K562 (cell line): ENCODE data around the gene FAM81B. TPM values are rescaled to one million over a fixed set of nuclear protein-coding genes. Genes with fewer than 3 reads are reported as not detected.

Source experiments
- ATAC-seq: fragments of 200-7000 bp; cut with Tn5 transposase; 3 replicates; pipeline ENCODE4 v1.9.1; 2020; ENCODE audit warnings: moderate library complexity
- BruUV-seq: library from RNA; stranded (reverse); fragments of 400-500 nt; replicated peaks from 2 replicates; lab custom pipeline; 2021; lab: Mats Ljungman, UMichigan
- CTCF ChIA-PET: fragments of 300-600 bp; formaldehyde crosslinking; extraction: SDS; loops from one replicate; lab custom pipeline; 2021; ENCODE audit warnings: low intra/inter-chr PET ratio; lab: Yijun Ruan, JAX
- POLR2A ChIA-PET: fragments of 300-600, 350-650 bp; sonication (Branson Sonifier 250); formaldehyde crosslinking; extraction: SDS; loops from one replicate; lab custom pipeline; 2021; ENCODE audit warnings: antibody characterized with exemption, inconsistent platforms; lab: Yijun Ruan, JAX
- DNase-seq, 4 experiments: peaks; one replicate each; pipeline versions ENCODE4 v3.0.0 to v3.0.0-alpha.2; 2011 to 2018; ENCODE audit warnings: low spot score in 3 of 4, mixed read lengths in 3 of 4; ENCODE audit errors: extremely low read depth in 1 of 4
- FAIRE-seq: peaks from 2 replicates; lab custom pipeline; 2011; peaks lifted over from hg19 to GRCh38; lab: Jason Lieb, UNC
- H2AFZ ChIP-seq: 2 replicates; pipeline ENCODE4 v1.6.0; 2011; ENCODE audit warnings: low read depth, low read length, control low read depth, inconsistent platforms
- H3K27ac ChIP-seq: fragments of 200-600 bp; 3 replicates; pipeline ENCODE4 v1.8.0; 2011; ENCODE audit warnings: low read depth, mild to moderate bottlenecking, control low read depth, inconsistent platforms, low read length, moderate library complexity, mixed read lengths; ENCODE audit errors: extremely low read depth
- H3K27me3 ChIP-seq, 2 experiments: fragments of 300-600 bp in 1 of 2; 2 replicates in 1 of 2; 3 replicates in 1 of 2; pipeline versions ENCODE4 v1.6.0 to v1.8.0; 2011; ENCODE audit warnings: inconsistent platforms in 2 of 2, low read length in 2 of 2, mild to moderate bottlenecking in 1 of 2, mixed read lengths in 1 of 2, moderate library complexity in 1 of 2; ENCODE audit not compliant: control insufficient read depth in 2 of 2, insufficient read depth in 2 of 2
- H3K36me3 ChIP-seq: fragments of 300-600 bp; 3 replicates; pipeline ENCODE4 v1.8.0; 2011; ENCODE audit warnings: mild to moderate bottlenecking, low read length, inconsistent platforms; ENCODE audit not compliant: control insufficient read depth, insufficient read depth
- H3K4me1 ChIP-seq, 2 experiments: fragments of 200-600 bp in 1 of 2; replicated peaks in 1 of 2; 2 replicates in 1 of 2; 3 replicates in 1 of 2; pipeline versions ENCODE4 v1.5.1 to v1.8.0; 2011; ENCODE audit warnings: inconsistent platforms in 2 of 2, low read length in 2 of 2, mild to moderate bottlenecking in 1 of 2, mixed read lengths in 1 of 2, moderate library complexity in 1 of 2; ENCODE audit not compliant: control insufficient read depth in 2 of 2, insufficient read depth in 2 of 2
- H3K4me2 ChIP-seq: 2 replicates; pipeline ENCODE4 v1.6.1; 2011; ENCODE audit warnings: low read length, control low read depth, inconsistent platforms, mixed read lengths; ENCODE audit not compliant: insufficient read depth
- H3K4me3 ChIP-seq: fragments of 200-600 bp; sonication (generic), shearing (Covaris generic); 2 replicates; pipeline ENCODE4 v1.5.1; 2016; ENCODE audit warnings: control low read depth, inconsistent platforms
- H3K79me2 ChIP-seq: fragments of 200-600 bp; 3 replicates; pipeline ENCODE4 v1.8.0; 2011; ENCODE audit warnings: low read length, inconsistent platforms; ENCODE audit not compliant: control insufficient read depth, insufficient read depth
- H3K9ac ChIP-seq, 2 experiments: 2 replicates each; pipeline versions ENCODE4 v1.6.0 to v1.6.1; 2011; ENCODE audit warnings: low read depth in 2 of 2, low read length in 2 of 2, control low read depth in 1 of 2, inconsistent platforms in 1 of 2, mild to moderate bottlenecking in 1 of 2, mixed read lengths in 1 of 2; ENCODE audit not compliant: insufficient read depth in 1 of 2
- H3K9me1 ChIP-seq: one replicate; pipeline ENCODE4 v1.6.0; 2011; ENCODE audit warnings: inconsistent platforms, mild to moderate bottlenecking, low read length, moderate library complexity; ENCODE audit not compliant: control insufficient read depth, insufficient read depth
- H3K9me3 ChIP-seq: replicated peaks from 2 replicates; pipeline ENCODE4 v1.5.1; 2011; ENCODE audit warnings: low read depth, low read length, inconsistent platforms; ENCODE audit not compliant: control insufficient read depth, insufficient read depth
- H4K20me1 ChIP-seq: replicated peaks from 2 replicates; pipeline ENCODE4 v1.6.1; 2011; ENCODE audit warnings: low read length, inconsistent platforms, mixed read lengths; ENCODE audit not compliant: control insufficient read depth, insufficient read depth
- ATF6 ChIP-seq: sonication (generic); formaldehyde crosslinking; IDR thresholded peaks from 2 replicates; pipeline ENCODE4 v1.4.0; 2020; ENCODE audit warnings: mild to moderate bottlenecking, missing genetic modification reagents
- BCOR ChIP-seq: fragments of 450-650 bp; IDR thresholded peaks from 2 replicates; pipeline ENCODE4 v1.6.1; 2016
- CTCF ChIP-seq, 3 experiments: IDR thresholded peaks in 2 of 3; conservative IDR thresholded peaks in 1 of 3; 2 replicates each; pipeline ENCODE4 v1.5.1; 2011 to 2012; ENCODE audit warnings: low read length in 3 of 3, mild to moderate bottlenecking in 3 of 3, control low read depth in 2 of 3, improper control_type of control experiment in 1 of 3, inconsistent platforms in 1 of 3, low read depth in 1 of 3, mixed read lengths in 1 of 3, moderate library complexity in 1 of 3; ENCODE audit not compliant: insufficient read depth in 2 of 3
- GABPA ChIP-seq: fragments of 200-800 bp; sonication (Bioruptor generic); conservative IDR thresholded peaks from 2 replicates; pipeline ENCODE4 v1.6.1; 2016; ENCODE audit warnings: low read depth, missing genetic modification characterization, missing compliant biosample characterization
- GABPB2 ChIP-seq: fragments of 250-450 bp; sonication (Bioruptor Pico); conservative IDR thresholded peaks from 2 replicates; pipeline ENCODE4 v1.5.1; 2021; ENCODE audit warnings: mild to moderate bottlenecking
- HDAC8 ChIP-seq: fragments of 450-650 bp; IDR thresholded peaks from 2 replicates; pipeline ENCODE4 v1.6.1; 2016; ENCODE audit warnings: mild to moderate bottlenecking, missing genetic modification characterization, moderate library complexity, missing compliant biosample characterization
- KDM1A ChIP-seq, 2 experiments: fragments of 450-650 bp; IDR thresholded peaks; 2 replicates each; pipeline ENCODE4 v1.6.1; 2016; ENCODE audit warnings: mild to moderate bottlenecking in 2 of 2
- MNT ChIP-seq, 2 experiments: fragments of 450-650 bp; conservative IDR thresholded peaks; 2 replicates each; pipeline ENCODE4 v1.6.1; 2017; ENCODE audit warnings: mild to moderate bottlenecking in 2 of 2, moderate library complexity in 2 of 2
- NBN ChIP-seq: fragments of 450-650 bp; IDR thresholded peaks from 2 replicates; pipeline ENCODE4 v1.6.1; 2016; ENCODE audit warnings: low read depth, mild to moderate bottlenecking
- SPI1 ChIP-seq: IDR thresholded peaks from 2 replicates; pipeline ENCODE4 v1.6.1; 2011; ENCODE audit warnings: low read depth, low read length, control low read depth, borderline replicate concordance
- ZC3H4 ChIP-seq: sonication (generic); formaldehyde crosslinking; IDR thresholded peaks from 2 replicates; pipeline ENCODE4 v1.9.0; 2021; ENCODE audit warnings: missing genetic modification reagents, borderline replicate concordance
- ZNF133 ChIP-seq: fragments of 250-450 bp; sonication (Bioruptor Pico); IDR thresholded peaks from 2 replicates; pipeline ENCODE4 v1.4.0; 2020; ENCODE audit warnings: mild to moderate bottlenecking
- ZSCAN32 ChIP-seq: fragments of 450-650 bp; formaldehyde crosslinking; IDR thresholded peaks from 2 replicates; pipeline ENCODE4 v1.4.0; 2020; ENCODE audit warnings: mild to moderate bottlenecking, moderate library complexity
- WGBS: fragments of 100-300 bp; shearing (Covaris generic); methylation state at CpG from one replicate; pipeline ENCODE4 v1.1.6; 2016; ENCODE audit warnings: low coverage, mixed read lengths; ENCODE audit not compliant: insufficient coverage; ENCODE audit errors: missing lambda C conversion rate; 5-methylcytosine and 5-hydroxymethylcytosine counted together
- in situ Hi-C: fragments of 300-500 bp; cut with MboI; formaldehyde crosslinking; loops from 4 replicates; pipeline ENCODE4 v1.15.0; 2018; ENCODE audit warnings: inconsistent platforms, mixed read lengths
- intact Hi-C: fragments of 100-400 bp; cut with micrococcal nuclease; formaldehyde crosslinking; loops from 2 replicates; pipeline ENCODE4 v1.14.2; 2022
- polyA plus RNA-seq, 8 experiments: library from polyadenylated mRNA; depleted of rRNA in 4 of 8; stranded (reverse) in 5 of 8; unstranded in 3 of 8; fragments of >200 nt; fragmentation: Nextera tagmentation in 2 of 8; fragmentation: Illumina TruSeq in 1 of 8; extraction: Ambion mirVana in 2 of 8; extraction: Trizol in 1 of 8; gene quantifications; 2 replicates each; pipeline versions ENCODE4 v1.2.1 to v1.2.3, GENCODE V29; 2011 to 2014; ENCODE audit warnings: inconsistent platforms in 1 of 8, missing spikeins in 1 of 8
- total RNA-seq, 7 experiments: library from RNA; depleted of rRNA in 6 of 7; stranded (reverse); fragments of >200 nt in 6 of 7; fragmentation: Illumina TruSeq in 2 of 7; extraction: Trizol in 2 of 7; gene quantifications; 2 replicates each; pipeline versions ENCODE4 v1.2.1 to v1.2.3, GENCODE V29; 2011 to 2021; ENCODE audit warnings: low replicate concordance in 1 of 7
- TF ChIP-seq, protein P1 (sequence below): fragments of 200-800 bp; sonication (Bioruptor generic); IDR thresholded peaks from 2 replicates; pipeline ENCODE4 v1.6.1; 2017; ENCODE audit warnings: missing genetic modification characterization, missing compliant biosample characterization

The FAM81B gene
- total and polyA plus RNA-seq, 9 of the 15 experiments (the other 6 are each of a cell fraction or from before 2014, with no cell fraction given) = 0.08 to 0.64 (median 0.25) TPM; not detected in 2

GRCh38 chr5:95446560-95447221 lies 55.5 kb downstream of the FAM81B start (continued):
- no peak for TF ChIP-seq CTCF (IDR thresholded peaks at IDR 0.05 in 2 of 3, conservative IDR thresholded peaks at IDR 0.05 in 1 of 3; ENCODE audit: insufficient read depth in 2 of 3, low read depth in 1 of 3, low read length in 3 of 3)
- no peak for TF ChIP-seq HDAC8 (tag)
- no peak for TF ChIP-seq ZNF133 (CRISPR knock-in tag)
- TF ChIP-seq, all 486 proteins: peak for 0

DNA sequence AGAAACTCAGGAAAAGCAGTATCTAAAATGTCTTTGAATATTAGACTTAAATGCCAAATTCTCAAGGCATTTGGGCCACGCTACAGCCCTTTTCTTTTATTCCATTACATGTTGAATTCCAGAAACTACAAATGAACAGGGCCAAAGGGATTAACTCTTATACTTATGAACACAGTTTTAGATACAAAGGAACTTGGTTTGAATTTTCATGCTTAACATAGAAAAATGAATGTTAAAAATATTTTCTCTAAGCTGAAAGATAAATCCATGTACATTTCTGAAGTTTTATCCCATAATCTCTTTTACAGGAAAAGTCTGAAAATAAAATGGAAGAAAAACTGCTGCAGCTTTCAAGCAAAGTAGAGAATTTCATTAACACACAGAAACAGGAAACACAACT lies 56.8 kb downstream of the FAM81B start:
- intact Hi-C loops = loop anchor here (10.0 kb wide), 2 partner anchors 397 to 483 kb away; no protein-coding TSS in a partner anchor
- TF ChIP-seq, protein P1, sequence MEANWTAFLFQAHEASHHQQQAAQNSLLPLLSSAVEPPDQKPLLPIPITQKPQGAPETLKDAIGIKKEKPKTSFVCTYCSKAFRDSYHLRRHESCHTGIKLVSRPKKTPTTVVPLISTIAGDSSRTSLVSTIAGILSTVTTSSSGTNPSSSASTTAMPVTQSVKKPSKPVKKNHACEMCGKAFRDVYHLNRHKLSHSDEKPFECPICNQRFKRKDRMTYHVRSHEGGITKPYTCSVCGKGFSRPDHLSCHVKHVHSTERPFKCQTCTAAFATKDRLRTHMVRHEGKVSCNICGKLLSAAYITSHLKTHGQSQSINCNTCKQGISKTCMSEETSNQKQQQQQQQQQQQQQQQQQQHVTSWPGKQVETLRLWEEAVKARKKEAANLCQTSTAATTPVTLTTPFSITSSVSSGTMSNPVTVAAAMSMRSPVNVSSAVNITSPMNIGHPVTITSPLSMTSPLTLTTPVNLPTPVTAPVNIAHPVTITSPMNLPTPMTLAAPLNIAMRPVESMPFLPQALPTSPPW (CRISPR knock-in tag) = no peak
- TF ChIP-seq SPI1 = no peak
- TF ChIP-seq ATF6 (CRISPR knock-in tag) = no peak
- no peak for TF ChIP-seq MNT (conservative IDR thresholded peaks at IDR 0.05)
- TF ChIP-seq KDM1A (IDR thresholded peaks at IDR 0.05) = no peak
- TF ChIP-seq ZC3H4 (CRISPR knock-in tag) = no peak
- no peak for TF ChIP-seq NBN
- TF ChIP-seq BCOR = no peak
- no peak for TF ChIP-seq ZSCAN32
- no peak for TF ChIP-seq GABPB2 (CRISPR knock-in tag)
- no peak for TF ChIP-seq GABPA (tag)

More for the DNA sequence above, 56.8 kb downstream of the FAM81B start:
- Histone ChIP-seq H4K20me1 (no peaks in the 10 kb centered on the region), H2AFZ (no peak overlapping the region), H3K27ac (no peak overlapping the region), H3K27me3 (no peaks in the 10 kb centered on the region; a peak in 1 of 5 replicates), H3K9me3 (no peaks in the 10 kb centered on the region), H3K9me1 (no peaks in the 10 kb centered on the region), H3K4me3 (no peak overlapping the region), H3K4me2 (no peak overlapping the region), H3K79me2 (no peaks in the 10 kb centered on the region), H3K9ac (no peak overlapping the region), H3K36me3 (no peaks in the 10 kb centered on the region), H3K4me1 (peaks cover 0 to 11% of the 10 kb centered on the region in 2 experiments; a peak in 2 of 5 replicates)
- BruUV-seq = no TSS peak
- DNase-seq (no peak), ATAC-seq (no peak), FAIRE-seq (no peak)
- in situ Hi-C loops = no loop called here
- ChIA-PET POLR2A (interaction anchor here (1.1 to 1.2 kb wide), 2 partner anchors 11 to 12 kb away, joined by 3 to 4 read pairs; no protein-coding TSS in a partner anchor), CTCF (no interaction called here)
- 19% methylated on average over 1 of the region's 1 CpG for WGBS
